ENCODE data around the gene MYADML2. TPM values are rescaled to one million over a fixed set of nuclear protein-coding genes. Genes with fewer than 3 reads are reported as not detected.
"Not testable (repeated sequence)": the region's sequence is repeated elsewhere in the genome, so short reads cannot be mapped to it uniquely, and the experiment has no call there.

MYADML2 gene
- total RNA-seq, 1 experiment from 2014 or later, result 0.46 TPM

DNA sequence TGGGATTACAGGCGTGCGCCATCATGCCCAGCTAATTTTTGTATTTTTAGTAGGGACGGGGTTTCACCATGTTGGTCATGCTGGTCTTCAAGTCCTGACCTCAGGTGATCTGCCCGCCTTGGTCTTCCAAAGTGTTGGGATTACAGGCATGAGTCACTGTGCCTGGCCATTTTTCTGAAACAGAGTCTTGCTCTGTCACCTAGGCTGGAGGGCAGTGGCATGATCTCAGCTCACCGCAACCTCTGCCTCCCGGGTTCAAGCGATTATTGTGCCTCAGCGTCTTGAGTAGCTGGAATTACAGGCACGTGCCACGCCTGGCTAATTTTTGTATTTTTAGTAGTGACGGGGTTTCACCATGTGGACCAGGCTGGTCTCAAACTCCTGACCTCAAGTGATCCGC lies 34.5 kb upstream of the MYADML2 start:
- CTCF ChIA-PET, ATAC-seq, H3K27ac Mint-ChIP-seq: not testable (repeated sequence)

DNA sequence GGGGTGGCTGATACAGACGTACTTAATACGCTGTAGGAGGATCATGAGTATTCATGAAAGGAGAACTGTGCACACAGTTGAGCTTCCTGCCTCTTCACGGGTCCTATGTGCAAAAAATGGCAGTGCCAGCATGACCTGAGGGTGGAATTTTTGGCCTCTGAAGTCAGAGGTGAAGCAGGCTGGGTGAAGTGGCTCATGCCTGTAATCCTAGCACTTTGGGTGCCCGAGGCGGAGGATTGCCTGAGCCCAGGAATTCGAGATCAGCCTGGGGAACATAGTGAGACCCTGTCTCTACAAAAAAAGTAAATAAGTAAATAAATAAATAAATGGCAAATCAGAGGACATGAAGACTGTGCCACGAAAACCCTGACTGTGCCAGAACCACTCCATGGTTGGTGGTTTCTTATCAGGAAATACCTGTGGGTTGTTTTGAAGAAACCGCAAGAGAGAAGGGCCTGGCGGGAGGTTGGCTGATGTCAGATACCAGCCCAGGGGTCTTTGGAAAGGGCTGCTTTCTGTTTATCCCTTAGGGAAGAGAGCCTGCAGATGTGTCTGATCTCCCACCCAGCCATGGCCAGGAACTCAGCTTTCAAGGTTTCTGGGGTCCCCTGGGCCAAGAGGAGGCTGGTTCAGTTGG lies 33.8 kb upstream of the MYADML2 start:
- DNase-seq (ENCODE audit: low spot score), result no peak
- no peak overlapping the region for H3K27ac Mint-ChIP-seq

More for the DNA sequence above, 34.5 kb upstream of the MYADML2 start:
- H3K9me3 Mint-ChIP-seq; POLR2A ChIA-PET; H3K27me3 Mint-ChIP-seq (ENCODE audit: low read depth); H3K4me1 Mint-ChIP-seq; DNase-seq (ENCODE audit: low spot score); H3K4me3 Mint-ChIP-seq: not testable (repeated sequence)
- peaks cover 26% of the 10 kb centered on the region for H3K36me3 Mint-ChIP-seq

More for the DNA sequence above, 33.8 kb upstream of the MYADML2 start:
- H3K27me3 Mint-ChIP-seq (ENCODE audit: low read depth), result peaks cover 11% of the 10 kb centered on the region
- H3K4me3 Mint-ChIP-seq, result no peak overlapping the region
- no peak for TF ChIP-seq CBFB (CRISPR knock-in tag; IDR thresholded peaks at IDR 0.05; ENCODE audit: low read depth)
- TF ChIP-seq, protein P1, sequence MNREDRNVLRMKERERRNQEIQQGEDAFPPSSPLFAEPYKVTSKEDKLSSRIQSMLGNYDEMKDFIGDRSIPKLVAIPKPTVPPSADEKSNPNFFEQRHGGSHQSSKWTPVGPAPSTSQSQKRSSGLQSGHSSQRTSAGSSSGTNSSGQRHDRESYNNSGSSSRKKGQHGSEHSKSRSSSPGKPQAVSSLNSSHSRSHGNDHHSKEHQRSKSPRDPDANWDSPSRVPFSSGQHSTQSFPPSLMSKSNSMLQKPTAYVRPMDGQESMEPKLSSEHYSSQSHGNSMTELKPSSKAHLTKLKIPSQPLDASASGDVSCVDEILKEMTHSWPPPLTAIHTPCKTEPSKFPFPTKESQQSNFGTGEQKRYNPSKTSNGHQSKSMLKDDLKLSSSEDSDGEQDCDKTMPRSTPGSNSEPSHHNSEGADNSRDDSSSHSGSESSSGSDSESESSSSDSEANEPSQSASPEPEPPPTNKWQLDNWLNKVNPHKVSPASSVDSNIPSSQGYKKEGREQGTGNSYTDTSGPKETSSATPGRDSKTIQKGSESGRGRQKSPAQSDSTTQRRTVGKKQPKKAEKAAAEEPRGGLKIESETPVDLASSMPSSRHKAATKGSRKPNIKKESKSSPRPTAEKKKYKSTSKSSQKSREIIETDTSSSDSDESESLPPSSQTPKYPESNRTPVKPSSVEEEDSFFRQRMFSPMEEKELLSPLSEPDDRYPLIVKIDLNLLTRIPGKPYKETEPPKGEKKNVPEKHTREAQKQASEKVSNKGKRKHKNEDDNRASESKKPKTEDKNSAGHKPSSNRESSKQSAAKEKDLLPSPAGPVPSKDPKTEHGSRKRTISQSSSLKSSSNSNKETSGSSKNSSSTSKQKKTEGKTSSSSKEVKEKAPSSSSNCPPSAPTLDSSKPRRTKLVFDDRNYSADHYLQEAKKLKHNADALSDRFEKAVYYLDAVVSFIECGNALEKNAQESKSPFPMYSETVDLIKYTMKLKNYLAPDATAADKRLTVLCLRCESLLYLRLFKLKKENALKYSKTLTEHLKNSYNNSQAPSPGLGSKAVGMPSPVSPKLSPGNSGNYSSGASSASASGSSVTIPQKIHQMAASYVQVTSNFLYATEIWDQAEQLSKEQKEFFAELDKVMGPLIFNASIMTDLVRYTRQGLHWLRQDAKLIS (CRISPR knock-in tag; IDR thresholded peaks at IDR 0.05; ENCODE audit: borderline replicate concordance), result no peak
- no peak for TF ChIP-seq TEAD1 (CRISPR knock-in tag; IDR thresholded peaks at IDR 0.05)
- TF ChIP-seq, protein P2, sequence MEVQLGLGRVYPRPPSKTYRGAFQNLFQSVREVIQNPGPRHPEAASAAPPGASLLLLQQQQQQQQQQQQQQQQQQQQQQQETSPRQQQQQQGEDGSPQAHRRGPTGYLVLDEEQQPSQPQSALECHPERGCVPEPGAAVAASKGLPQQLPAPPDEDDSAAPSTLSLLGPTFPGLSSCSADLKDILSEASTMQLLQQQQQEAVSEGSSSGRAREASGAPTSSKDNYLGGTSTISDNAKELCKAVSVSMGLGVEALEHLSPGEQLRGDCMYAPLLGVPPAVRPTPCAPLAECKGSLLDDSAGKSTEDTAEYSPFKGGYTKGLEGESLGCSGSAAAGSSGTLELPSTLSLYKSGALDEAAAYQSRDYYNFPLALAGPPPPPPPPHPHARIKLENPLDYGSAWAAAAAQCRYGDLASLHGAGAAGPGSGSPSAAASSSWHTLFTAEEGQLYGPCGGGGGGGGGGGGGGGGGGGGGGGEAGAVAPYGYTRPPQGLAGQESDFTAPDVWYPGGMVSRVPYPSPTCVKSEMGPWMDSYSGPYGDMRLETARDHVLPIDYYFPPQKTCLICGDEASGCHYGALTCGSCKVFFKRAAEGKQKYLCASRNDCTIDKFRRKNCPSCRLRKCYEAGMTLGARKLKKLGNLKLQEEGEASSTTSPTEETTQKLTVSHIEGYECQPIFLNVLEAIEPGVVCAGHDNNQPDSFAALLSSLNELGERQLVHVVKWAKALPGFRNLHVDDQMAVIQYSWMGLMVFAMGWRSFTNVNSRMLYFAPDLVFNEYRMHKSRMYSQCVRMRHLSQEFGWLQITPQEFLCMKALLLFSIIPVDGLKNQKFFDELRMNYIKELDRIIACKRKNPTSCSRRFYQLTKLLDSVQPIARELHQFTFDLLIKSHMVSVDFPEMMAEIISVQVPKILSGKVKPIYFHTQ (CRISPR knock-in tag; IDR thresholded peaks at IDR 0.05), result no peak
- TF ChIP-seq OVOL2 (CRISPR knock-in tag; IDR thresholded peaks at IDR 0.05; ENCODE audit: borderline replicate concordance), result no peak
- TF ChIP-seq, protein P3, sequence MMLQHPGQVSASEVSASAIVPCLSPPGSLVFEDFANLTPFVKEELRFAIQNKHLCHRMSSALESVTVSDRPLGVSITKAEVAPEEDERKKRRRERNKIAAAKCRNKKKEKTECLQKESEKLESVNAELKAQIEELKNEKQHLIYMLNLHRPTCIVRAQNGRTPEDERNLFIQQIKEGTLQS (CRISPR knock-in tag; conservative IDR thresholded peaks at IDR 0.05), result no peak
- TF ChIP-seq ZNF138 (CRISPR knock-in tag; conservative IDR thresholded peaks at IDR 0.05), result no peak
- TF ChIP-seq CREB1 (CRISPR knock-in tag; IDR thresholded peaks at IDR 0.05), result no peak
- TF ChIP-seq, protein P4, sequence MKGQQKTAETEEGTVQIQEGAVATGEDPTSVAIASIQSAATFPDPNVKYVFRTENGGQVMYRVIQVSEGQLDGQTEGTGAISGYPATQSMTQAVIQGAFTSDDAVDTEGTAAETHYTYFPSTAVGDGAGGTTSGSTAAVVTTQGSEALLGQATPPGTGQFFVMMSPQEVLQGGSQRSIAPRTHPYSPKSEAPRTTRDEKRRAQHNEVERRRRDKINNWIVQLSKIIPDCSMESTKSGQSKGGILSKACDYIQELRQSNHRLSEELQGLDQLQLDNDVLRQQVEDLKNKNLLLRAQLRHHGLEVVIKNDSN (CRISPR knock-in tag; IDR thresholded peaks at IDR 0.05), result no peak
- TF ChIP-seq, protein P5, sequence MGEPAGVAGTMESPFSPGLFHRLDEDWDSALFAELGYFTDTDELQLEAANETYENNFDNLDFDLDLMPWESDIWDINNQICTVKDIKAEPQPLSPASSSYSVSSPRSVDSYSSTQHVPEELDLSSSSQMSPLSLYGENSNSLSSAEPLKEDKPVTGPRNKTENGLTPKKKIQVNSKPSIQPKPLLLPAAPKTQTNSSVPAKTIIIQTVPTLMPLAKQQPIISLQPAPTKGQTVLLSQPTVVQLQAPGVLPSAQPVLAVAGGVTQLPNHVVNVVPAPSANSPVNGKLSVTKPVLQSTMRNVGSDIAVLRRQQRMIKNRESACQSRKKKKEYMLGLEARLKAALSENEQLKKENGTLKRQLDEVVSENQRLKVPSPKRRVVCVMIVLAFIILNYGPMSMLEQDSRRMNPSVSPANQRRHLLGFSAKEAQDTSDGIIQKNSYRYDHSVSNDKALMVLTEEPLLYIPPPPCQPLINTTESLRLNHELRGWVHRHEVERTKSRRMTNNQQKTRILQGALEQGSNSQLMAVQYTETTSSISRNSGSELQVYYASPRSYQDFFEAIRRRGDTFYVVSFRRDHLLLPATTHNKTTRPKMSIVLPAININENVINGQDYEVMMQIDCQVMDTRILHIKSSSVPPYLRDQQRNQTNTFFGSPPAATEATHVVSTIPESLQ (CRISPR knock-in tag; IDR thresholded peaks at IDR 0.05), result no peak
- no peak for TF ChIP-seq ZNF317 (CRISPR knock-in tag; IDR thresholded peaks at IDR 0.05; ENCODE audit: borderline replicate concordance, low read depth)
- CTCF ChIA-PET, result interaction anchor here (1.8 kb wide), 1 partner anchor 39 kb away, joined by 5 read pairs; no protein-coding TSS in a partner anchor
- no peaks in the 10 kb centered on the region for H3K9me3 Mint-ChIP-seq
- POLR2A ChIA-PET, result no interaction called here
- no peak for ATAC-seq
- peaks cover 6% of the 10 kb centered on the region; the same call in 1 of the 2 replicates for H3K4me1 Mint-ChIP-seq
- peaks cover 24% of the 10 kb centered on the region for H3K36me3 Mint-ChIP-seq
